ENCODE data around the gene SLC22A15.
A peak's percentile ranks its signal among the peaks of the same experiment; 100 is the strongest.
"Not testable (repeated sequence)": the region's sequence is repeated elsewhere in the genome, so short reads cannot be mapped to it uniquely, and the experiment has no call there.

The SLC22A15 gene

GRCh38 chr1:115980998-115981993 lies 5.0 kb downstream of the SLC22A15 start:
- DNase-seq (ENCODE audit: low read depth), result no peak

- no peak for DNase-seq (ENCODE audit: low read depth)
Observed at GRCh38 chr1:115982400-115982799, 6.1 kb downstream of the SLC22A15 start.

- no peak for DNase-seq (ENCODE audit: low read depth)
Observed at GRCh38 chr1:115983584-115983983, 7.3 kb downstream of the SLC22A15 start.

- no peak for DNase-seq (ENCODE audit: low read depth)
Observed at GRCh38 chr1:115987623-115988022, 11.3 kb downstream of the SLC22A15 start.

- no peak for DNase-seq (ENCODE audit: low read depth)
Observed at GRCh38 chr1:115988953-115989352, 12.6 kb downstream of the SLC22A15 start.

GRCh38 chr1:115989699-115990098 lies 13.4 kb downstream of the SLC22A15 start:
- no peak for DNase-seq (ENCODE audit: low read depth)

GRCh38 chr1:115991909-115992308 lies 15.6 kb downstream of the SLC22A15 start:
- DNase-seq (ENCODE audit: low read depth), result no peak

- DNase-seq (ENCODE audit: low read depth), result not testable (repeated sequence)
Observed at GRCh38 chr1:115997921-115998320, 21.6 kb downstream of the SLC22A15 start.

GRCh38 chr1:116001739-116002487 lies 25.6 kb downstream of the SLC22A15 start:
- DNase-seq (ENCODE audit: low read depth), result no peak

GRCh38 chr1:116002781-116003420 lies 26.6 kb downstream of the SLC22A15 start:
- DNase-seq (ENCODE audit: low read depth), result no peak

GRCh38 chr1:116003823-116004222 lies 27.5 kb downstream of the SLC22A15 start:
- no peak for DNase-seq (ENCODE audit: low read depth)

- no peak for DNase-seq (ENCODE audit: low read depth)
Observed at GRCh38 chr1:116006486-116006964, 30.2 kb downstream of the SLC22A15 start.

GRCh38 chr1:116008656-116009390 lies 32.5 kb downstream of the SLC22A15 start:
- DNase-seq (ENCODE audit: low read depth), result no peak

- DNase-seq (ENCODE audit: low read depth), result no peak
Observed at GRCh38 chr1:116012716-116013115, 36.4 kb downstream of the SLC22A15 start.

- DNase-seq (ENCODE audit: low read depth), result no peak
Observed at GRCh38 chr1:116015679-116016078, 39.4 kb downstream of the SLC22A15 start.

GRCh38 chr1:116018007-116018406 lies 41.7 kb downstream of the SLC22A15 start:
- no peak for DNase-seq (ENCODE audit: low read depth)

GRCh38 chr1:116019653-116020253 lies 43.4 kb downstream of the SLC22A15 start:
- DNase-seq (ENCODE audit: low read depth), result no peak

GRCh38 chr1:116020668-116021272 lies 44.5 kb downstream of the SLC22A15 start:
- DNase-seq (ENCODE audit: low read depth), result peak; percentile 9

GRCh38 chr1:116024626-116025025 lies 48.3 kb downstream of the SLC22A15 start:
- no peak for DNase-seq (ENCODE audit: low read depth)

GRCh38 chr1:116026631-116027030 lies 50.3 kb downstream of the SLC22A15 start:
- no peak for DNase-seq (ENCODE audit: low read depth)
